ENCODE measurements around the gene CREBL2. TPM values are rescaled to one million over a fixed set of nuclear protein-coding genes. Genes with fewer than 3 reads are reported as not detected.
"Not testable (repeated sequence)": the region's sequence is repeated elsewhere in the genome, so short reads cannot be mapped to it uniquely, and the experiment has no call there.

Gene CREBL2
- total RNA-seq, 2 experiments from 2014 or later = 21.4 to 23.3 TPM

DNA sequence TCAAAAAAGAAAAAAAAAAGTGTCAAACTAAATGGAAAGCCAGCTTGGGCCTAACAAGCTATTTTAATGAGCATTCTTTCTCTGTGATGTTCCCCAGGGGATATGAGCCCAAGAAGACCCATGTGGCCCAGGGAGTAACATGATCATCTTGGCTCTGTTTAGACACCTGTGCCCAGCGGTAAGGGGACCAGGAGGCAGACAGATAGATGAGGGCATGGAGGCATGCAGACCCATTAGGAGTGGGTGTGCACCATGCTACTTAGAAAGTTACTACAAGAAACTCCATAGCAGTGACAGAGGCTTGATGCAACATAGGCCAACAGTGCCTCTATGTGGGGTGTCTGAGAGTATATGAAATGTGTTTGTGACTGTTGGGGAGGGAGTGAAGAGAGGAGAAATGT lies 3.1 kb upstream of the CREBL2 start:
- no peaks in the 10 kb centered on the region for H3K27me3 Mint-ChIP-seq
- DNase-seq (no peak), ATAC-seq (ENCODE audit: low read depth) (no peak)
- H3K36me3 Mint-ChIP-seq = peaks cover 1% of the 10 kb centered on the region
- H3K9me3 Mint-ChIP-seq = no peaks in the 10 kb centered on the region
- no peak overlapping the region for H3K27ac Mint-ChIP-seq
- peaks cover 28% of the 10 kb centered on the region for H3K4me1 Mint-ChIP-seq
- POLR2A ChIA-PET = no interaction called here
- no peak overlapping the region for H3K4me3 Mint-ChIP-seq

- H3K27ac Mint-ChIP-seq = no peak overlapping the region
- ATAC-seq (ENCODE audit: low read depth) (no peak), DNase-seq (no peak)
- peaks cover 35% of the 10 kb centered on the region for H3K4me1 Mint-ChIP-seq
- POLR2A ChIA-PET = interaction anchor here (0.7 kb wide), 1 partner anchor 105 kb away, joined by 5 read pairs; no protein-coding TSS in a partner anchor
- H3K27me3 Mint-ChIP-seq = no peaks in the 10 kb centered on the region
- H3K36me3 Mint-ChIP-seq = peaks cover 6% of the 10 kb centered on the region
- no peaks in the 10 kb centered on the region for H3K9me3 Mint-ChIP-seq
- H3K4me3 Mint-ChIP-seq = no peak overlapping the region
Observed at GRCh38 chr12:12609692-12610091, 2.0 kb upstream of the CREBL2 start.

DNA sequence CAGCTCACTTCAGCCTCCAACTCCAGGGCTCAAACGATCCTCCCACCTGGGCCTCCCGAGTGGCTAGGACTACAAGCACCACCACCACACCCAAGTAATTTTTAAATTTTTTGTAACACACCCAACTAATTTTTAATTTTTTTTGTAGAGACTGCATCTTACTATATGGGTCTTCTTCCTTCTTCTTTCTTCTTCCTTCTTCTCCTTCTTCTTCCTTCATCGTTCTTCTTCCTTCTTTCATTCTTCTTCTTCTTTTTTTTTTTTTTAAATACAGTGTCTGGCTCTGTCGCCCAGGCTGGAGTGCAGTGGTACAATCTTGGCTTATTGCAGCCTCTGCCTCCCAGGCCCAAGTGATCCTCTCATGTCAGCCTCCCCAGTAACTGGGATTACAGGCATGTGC lies 965 bp upstream of the CREBL2 start:
- Mint-ChIP-seq H3K27me3 (no peaks in the 10 kb centered on the region), H3K4me3 (peak overlapping the region; percentile 90), H3K36me3 (peaks cover 9% of the 10 kb centered on the region), H3K4me1 (peaks cover 35% of the 10 kb centered on the region), H3K27ac (peak overlapping the region; percentile 91), H3K9me3 (no peaks in the 10 kb centered on the region)
- DNase-seq (no peak), ATAC-seq (ENCODE audit: low read depth) (no peak)
- POLR2A ChIA-PET = interaction anchor here (1.2 to 2.2 kb wide), 2 partner anchors 13 to 86 kb away, joined by 4 to 6 read pairs; no protein-coding TSS in a partner anchor

DNA sequence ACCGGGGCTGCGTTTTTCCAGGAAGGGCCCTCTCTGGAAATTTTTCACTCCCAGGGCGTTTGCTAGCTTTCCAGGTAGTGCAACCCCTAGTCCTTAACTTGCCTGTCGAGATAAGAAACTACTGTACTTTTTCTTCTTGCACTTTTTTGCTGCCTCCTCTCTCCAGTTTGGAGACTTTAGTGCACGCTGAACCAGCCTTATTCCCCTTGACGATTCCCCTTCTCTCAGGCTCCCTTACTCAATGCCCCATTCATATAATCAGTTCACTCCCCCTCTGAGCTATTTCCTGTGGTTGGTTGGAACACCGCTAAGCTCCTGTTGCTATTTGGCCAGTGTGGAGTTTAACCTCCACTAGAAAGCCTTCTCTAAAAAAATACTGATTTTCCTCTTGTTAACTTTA lies 682 bp downstream of the CREBL2 start:
- POLR2A ChIA-PET = interaction anchor here (1.0 to 2.2 kb wide), 7 partner anchors 11 to 125 kb away, joined by 3 to 8 read pairs (median 4); no protein-coding TSS in a partner anchor
- H3K36me3 Mint-ChIP-seq = peaks cover 13% of the 10 kb centered on the region

DNA sequence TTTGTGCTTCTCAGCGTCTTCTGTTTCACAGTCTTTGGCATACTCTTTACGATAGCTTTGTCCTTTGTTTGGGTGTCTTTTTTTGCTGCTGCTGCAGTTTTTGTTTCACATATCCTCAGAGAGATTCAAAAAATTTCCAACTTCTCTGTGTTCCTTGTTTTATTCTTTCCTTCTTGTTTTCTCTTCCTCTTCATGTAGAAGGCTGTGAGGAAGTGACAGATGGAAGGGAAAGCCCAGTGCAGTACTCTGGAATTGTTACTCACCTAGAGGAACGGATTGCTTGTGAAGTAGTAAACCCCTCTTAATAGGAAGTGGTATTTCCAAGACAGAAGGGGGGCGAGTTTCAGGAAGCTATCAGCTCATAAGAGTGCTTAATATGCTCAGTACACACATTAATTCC lies 1.7 kb downstream of the CREBL2 start:
- DNase-seq (no peak), ATAC-seq (ENCODE audit: low read depth) (no peak)
- H3K4me3 Mint-ChIP-seq = peak overlapping the region; percentile 90
- H3K27me3 Mint-ChIP-seq = no peaks in the 10 kb centered on the region
- H3K9me3 Mint-ChIP-seq = no peaks in the 10 kb centered on the region
- POLR2A ChIA-PET = interaction anchor here (0.5 to 1.2 kb wide), 4 partner anchors 8 to 987 kb away, joined by 3 to 4 read pairs (median 3); no protein-coding TSS in a partner anchor
- peaks cover 38% of the 10 kb centered on the region for H3K4me1 Mint-ChIP-seq
- H3K27ac Mint-ChIP-seq = peak overlapping the region; percentile 78
- peaks cover 13% of the 10 kb centered on the region for H3K36me3 Mint-ChIP-seq

More for the DNA sequence above, 682 bp downstream of the CREBL2 start:
- Mint-ChIP-seq H3K4me3 (peak overlapping the region; percentile 90), H3K27me3 (no peaks in the 10 kb centered on the region), H3K9me3 (no peaks in the 10 kb centered on the region), H3K4me1 (peaks cover 39% of the 10 kb centered on the region), H3K27ac (peak overlapping the region; percentile 91)
- DNase-seq (no peak), ATAC-seq (ENCODE audit: low read depth) (no peak)

DNA sequence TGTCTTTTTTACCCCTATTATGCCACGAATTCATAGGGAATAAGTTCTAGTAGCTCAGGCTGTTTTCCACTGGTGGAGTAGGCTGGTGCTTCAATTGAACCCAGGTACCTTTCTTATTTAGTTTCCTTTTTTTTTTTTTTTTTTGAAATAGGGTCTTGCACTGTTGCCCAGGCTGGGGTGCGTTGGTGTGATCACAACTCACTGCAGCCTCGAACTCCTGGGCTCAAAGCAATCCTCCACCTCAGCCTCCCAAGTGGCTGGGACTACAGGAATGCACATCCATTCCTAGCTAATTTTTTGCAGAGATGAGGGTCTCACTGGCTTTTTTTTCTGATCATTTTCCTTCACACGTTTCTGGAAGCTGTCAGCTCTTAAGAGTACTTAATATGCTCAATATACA lies 2.7 kb downstream of the CREBL2 start:
- H3K27me3 Mint-ChIP-seq = no peaks in the 10 kb centered on the region
- no peaks in the 10 kb centered on the region for H3K9me3 Mint-ChIP-seq
- DNase-seq = no peak
- H3K4me1 Mint-ChIP-seq = peaks cover 38% of the 10 kb centered on the region
- peaks cover 15% of the 10 kb centered on the region for H3K36me3 Mint-ChIP-seq
- ATAC-seq (ENCODE audit: low read depth) = no peak
- H3K27ac Mint-ChIP-seq = no peak overlapping the region
- POLR2A ChIA-PET = interaction anchor here (0.7 kb wide), 1 partner anchor 10 kb away, joined by 3 read pairs; no protein-coding TSS in a partner anchor
- no peak overlapping the region for H3K4me3 Mint-ChIP-seq

- POLR2A ChIA-PET = no interaction called here
- no peak for ATAC-seq (ENCODE audit: low read depth)
- H3K4me3 Mint-ChIP-seq = peak overlapping the region; percentile 44
- peak overlapping the region; percentile 83 for H3K27ac Mint-ChIP-seq
- DNase-seq = no peak
- H3K4me1 Mint-ChIP-seq = peaks cover 34% of the 10 kb centered on the region
- H3K27me3 Mint-ChIP-seq = no peaks in the 10 kb centered on the region
- peaks cover 26% of the 10 kb centered on the region for H3K36me3 Mint-ChIP-seq
- H3K9me3 Mint-ChIP-seq = no peaks in the 10 kb centered on the region
Observed at GRCh38 chr12:12616512-12617310, 5.0 kb downstream of the CREBL2 start.

DNA sequence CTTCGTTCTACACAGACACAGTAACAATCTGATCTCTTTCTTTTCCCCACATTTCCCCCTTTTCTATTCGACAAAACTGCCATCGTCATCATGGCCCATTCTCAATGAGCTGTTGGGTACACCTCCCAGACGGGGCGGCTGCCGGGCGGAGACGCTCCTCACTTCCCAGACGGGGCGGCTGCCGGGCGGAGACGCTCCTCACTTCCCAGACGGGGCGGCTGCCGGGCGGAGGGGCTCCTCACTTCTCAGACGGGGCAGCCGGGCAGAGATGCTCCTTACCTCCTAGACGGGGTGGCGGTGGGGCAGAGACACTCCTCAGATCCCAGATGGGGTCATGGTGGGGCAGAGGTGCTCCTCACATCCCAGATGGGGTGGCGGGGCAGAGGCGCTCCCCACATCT lies 6.4 kb downstream of the CREBL2 start:
- H3K36me3 Mint-ChIP-seq = peaks cover 26% of the 10 kb centered on the region
- H3K9me3 Mint-ChIP-seq; H3K27me3 Mint-ChIP-seq; POLR2A ChIA-PET; H3K4me3 Mint-ChIP-seq; H3K27ac Mint-ChIP-seq; ATAC-seq (ENCODE audit: low read depth); DNase-seq: not testable (repeated sequence)
- peaks cover 39% of the 10 kb centered on the region for H3K4me1 Mint-ChIP-seq

DNA sequence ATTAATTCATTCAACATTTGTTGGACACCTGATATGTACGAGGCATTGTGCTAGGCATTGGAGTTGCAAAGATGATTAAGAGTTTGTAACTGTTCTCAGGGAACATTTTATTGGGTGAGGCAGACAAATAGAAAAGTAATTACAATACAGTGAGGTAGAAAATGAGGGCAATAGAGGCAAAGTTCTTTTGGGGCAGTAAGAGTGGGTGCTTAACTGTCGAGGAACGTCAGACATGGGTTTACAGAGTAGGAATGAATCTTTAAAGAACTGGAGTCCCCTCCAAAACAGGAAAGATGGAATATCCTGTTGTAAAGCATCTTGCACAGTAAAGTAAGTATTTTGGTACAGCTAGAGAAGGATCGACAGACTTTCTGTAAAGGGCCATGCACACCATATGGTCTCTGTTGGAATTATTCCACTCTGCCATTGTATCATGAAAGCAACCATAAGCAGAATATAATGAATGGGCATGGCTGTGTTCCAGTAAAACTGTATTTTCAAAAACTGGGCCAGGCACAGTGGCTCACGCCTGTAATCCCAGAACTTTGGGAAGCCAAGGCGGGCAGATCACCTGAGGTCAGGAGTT lies 9.1 kb downstream of the CREBL2 start:
- Mint-ChIP-seq H3K27ac (peak overlapping the region; percentile 5), H3K4me1 (peaks cover 32% of the 10 kb centered on the region)

DNA sequence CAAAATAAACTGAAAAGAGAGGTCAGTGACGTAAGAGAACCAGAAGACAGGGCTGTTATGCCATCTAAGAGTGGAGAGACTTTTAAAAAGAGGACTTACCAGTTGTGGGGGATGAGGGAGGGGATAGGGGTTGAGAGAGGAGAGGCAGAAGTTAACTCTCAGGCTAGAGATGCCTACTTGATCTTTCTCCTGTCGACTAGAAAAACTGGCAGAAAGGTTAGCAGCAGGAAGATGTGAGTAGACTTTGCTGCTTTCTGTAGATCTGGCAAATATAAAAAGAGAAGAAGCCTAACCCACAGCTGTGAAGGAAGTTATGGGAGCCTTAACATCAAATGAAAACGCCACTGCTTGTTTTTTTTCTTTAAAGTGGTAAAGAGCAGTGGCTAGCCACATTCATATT lies 10.7 kb downstream of the CREBL2 start:
- peaks cover 24% of the 10 kb centered on the region for H3K4me1 Mint-ChIP-seq
- H3K27ac Mint-ChIP-seq = peak overlapping the region; percentile 88
- ATAC-seq (ENCODE audit: low read depth) (peak; percentile 86), DNase-seq (no peak)
- H3K36me3 Mint-ChIP-seq = peaks cover 29% of the 10 kb centered on the region
- no peaks in the 10 kb centered on the region for H3K27me3 Mint-ChIP-seq
- POLR2A ChIA-PET = interaction anchor here (1.4 kb wide), 1 partner anchor 10 kb away, joined by 4 read pairs; no protein-coding TSS in a partner anchor
- peaks cover 2% of the 10 kb centered on the region for H3K9me3 Mint-ChIP-seq
- peak overlapping the region; percentile 68 for H3K4me3 Mint-ChIP-seq

More for the DNA sequence above, 9.1 kb downstream of the CREBL2 start:
- no peak overlapping the region for H3K4me3 Mint-ChIP-seq
- DNase-seq (no peak), ATAC-seq (ENCODE audit: low read depth) (no peak)
- POLR2A ChIA-PET = interaction anchor here (0.5 to 0.7 kb wide), 2 partner anchors 7 to 47 kb away, joined by 3 to 4 read pairs; no protein-coding TSS in a partner anchor
- H3K27me3 Mint-ChIP-seq = no peaks in the 10 kb centered on the region
- H3K36me3 Mint-ChIP-seq = peaks cover 31% of the 10 kb centered on the region
- peaks cover 2% of the 10 kb centered on the region for H3K9me3 Mint-ChIP-seq

GRCh38 chr12:12624498-12624992 lies 12.9 kb downstream of the CREBL2 start:
- Mint-ChIP-seq H3K9me3 (peaks cover 5% of the 10 kb centered on the region), H3K36me3 (peaks cover 31% of the 10 kb centered on the region), H3K4me3 (no peak overlapping the region), H3K27ac (no peak overlapping the region), H3K27me3 (no peaks in the 10 kb centered on the region), H3K4me1 (peaks cover 26% of the 10 kb centered on the region)
- no peak for ATAC-seq (ENCODE audit: low read depth)
- POLR2A ChIA-PET = no interaction called here
- no peak for DNase-seq

- DNase-seq (no peak), ATAC-seq (ENCODE audit: low read depth) (no peak)
- Mint-ChIP-seq H3K4me1 (peaks cover 31% of the 10 kb centered on the region), H3K9me3 (peaks cover 7% of the 10 kb centered on the region), H3K27ac (no peak overlapping the region), H3K4me3 (no peak overlapping the region), H3K27me3 (no peaks in the 10 kb centered on the region), H3K36me3 (peaks cover 34% of the 10 kb centered on the region)
- POLR2A ChIA-PET = no interaction called here
Observed at GRCh38 chr12:12626471-12626870, 14.8 kb downstream of the CREBL2 start.

DNA sequence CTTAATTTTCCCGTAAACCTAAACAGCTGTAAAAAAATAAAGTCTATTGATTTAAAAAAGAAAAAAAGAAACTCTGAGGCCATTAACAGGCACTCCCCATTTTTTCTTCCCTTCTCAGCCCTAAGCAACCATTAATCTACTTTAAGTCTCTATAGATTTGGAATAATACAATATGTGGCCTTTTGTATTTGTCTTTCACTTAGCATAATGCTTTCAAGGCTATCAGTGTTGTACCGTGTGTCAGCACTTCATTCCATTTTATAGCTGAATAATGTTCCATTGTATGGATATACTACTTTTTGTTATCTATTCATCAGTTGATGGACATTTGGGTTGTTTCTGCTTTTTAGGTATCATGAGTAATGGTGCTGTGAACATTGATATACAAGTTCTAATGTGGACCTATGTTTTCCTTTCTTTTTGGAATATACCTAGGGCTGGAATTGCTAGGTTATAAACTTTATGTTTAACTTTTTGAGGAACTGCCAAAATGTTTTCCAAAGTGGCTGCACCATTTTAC lies 15.7 kb downstream of the CREBL2 start:
- Mint-ChIP-seq H3K4me1 (peaks cover 22% of the 10 kb centered on the region), H3K36me3 (peaks cover 34% of the 10 kb centered on the region)
- POLR2A ChIA-PET = no interaction called here

More for the DNA sequence above, 15.7 kb downstream of the CREBL2 start:
- no peaks in the 10 kb centered on the region for H3K27me3 Mint-ChIP-seq
- no peak for DNase-seq
- H3K9me3 Mint-ChIP-seq = peaks cover 7% of the 10 kb centered on the region
- H3K4me3 Mint-ChIP-seq = no peak overlapping the region
- no peak for ATAC-seq (ENCODE audit: low read depth)
- no peak overlapping the region for H3K27ac Mint-ChIP-seq
